Central memory CD8-positive, alpha-beta T cell (primary cell): ENCODE measurements around the gene IRAK3.
A peak's percentile ranks its signal among the peaks of the same experiment; 100 is the strongest.

Experiments used
- ATAC-seq: fragments of 150-1000 bp; cut with Tn5 transposase; replicated peaks from 2 replicates; pipeline ENCODE4 v1.10.0; 2022; ENCODE audit warnings: mild to moderate bottlenecking, moderate FRiP score, moderate number of reproducible peaks; ENCODE audit not compliant: poor library complexity, severe bottlenecking; ENCODE audit errors: extremely low read depth
- DNase-seq, 2 donors: peaks; one replicate each; pipeline ENCODE4 v3.0.0; 2021; ENCODE audit warnings: low spot score in 2 of 2
- H3K27ac Mint-ChIP-seq: one replicate; pipeline ENCODE4 v1.8.0; 2022; ENCODE audit warnings: low read depth, mild to moderate bottlenecking, moderate library complexity, mixed read lengths
- H3K27me3 Mint-ChIP-seq: one replicate; pipeline ENCODE4 v1.8.0; 2022; ENCODE audit warnings: mixed read lengths
- H3K36me3 Mint-ChIP-seq: one replicate; pipeline ENCODE4 v1.8.0; 2022; ENCODE audit warnings: mild to moderate bottlenecking, moderate library complexity, mixed read lengths; ENCODE audit not compliant: insufficient read depth
- H3K4me1 Mint-ChIP-seq: one replicate; pipeline ENCODE4 v1.8.0; 2022; ENCODE audit warnings: mixed read lengths
- H3K4me3 Mint-ChIP-seq: one replicate; pipeline ENCODE4 v1.8.0; 2022; ENCODE audit warnings: mild to moderate bottlenecking, moderate library complexity, mixed read lengths
- H3K9me3 Mint-ChIP-seq: one replicate; pipeline ENCODE4 v1.8.0; 2022; ENCODE audit warnings: mixed read lengths

The IRAK3 gene

DNA sequence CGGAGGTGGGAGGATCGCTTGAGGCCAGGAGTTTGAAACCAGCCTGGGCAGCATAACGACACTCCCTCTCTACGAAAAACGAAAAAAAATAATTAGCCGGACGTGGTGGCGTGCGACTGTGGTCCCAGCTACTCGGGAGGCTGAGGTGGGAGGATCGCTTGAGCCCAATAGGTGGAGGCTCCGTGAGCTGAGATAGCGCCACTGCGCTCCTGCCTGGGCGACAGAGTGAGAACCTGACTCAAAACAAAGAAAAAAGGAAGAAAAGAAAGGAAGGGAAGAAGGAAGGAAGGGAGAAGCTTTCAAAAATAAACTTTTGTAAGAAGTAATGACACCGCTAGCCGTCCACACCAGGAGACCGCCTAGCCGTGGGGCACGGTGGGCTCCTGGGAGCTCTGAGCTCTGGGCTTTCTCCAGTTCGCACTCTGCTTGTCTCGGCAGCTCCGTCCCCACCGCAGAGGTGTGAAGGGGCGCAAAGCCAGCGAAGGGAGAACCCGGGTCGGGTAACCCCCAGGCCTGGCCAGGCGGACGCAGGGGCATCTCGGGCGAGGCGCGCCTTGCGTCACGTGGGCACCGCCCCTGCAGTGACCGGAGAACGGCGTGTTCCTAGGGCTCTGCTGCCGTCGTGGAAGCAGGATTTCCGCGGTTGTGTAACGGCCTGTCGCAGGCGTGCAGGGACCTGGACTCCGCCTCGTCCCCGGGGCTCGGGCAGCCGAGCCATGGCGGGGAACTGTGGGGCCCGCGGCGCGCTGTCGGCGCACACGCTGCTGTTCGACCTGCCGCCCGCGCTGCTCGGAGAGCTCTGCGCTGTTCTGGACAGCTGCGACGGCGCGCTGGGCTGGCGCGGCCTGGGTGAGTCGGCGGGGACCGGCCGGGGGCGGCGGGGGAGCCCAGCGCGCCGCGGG lies at the start of gene IRAK3:
IRAK3 (plus strand) TSS at position 631 of the 902 bp plus-strand sequence; CDS start at position 717, 86 bp downstream.
- peak within 1 kb of the TSS; percentile 47 for H3K4me3 Mint-ChIP-seq
- DNase-seq, result peak in 1 of 2 donors; percentile 11
- peaks cover 3% of the 10 kb centered on the region for H3K36me3 Mint-ChIP-seq
- no peak within 1 kb of the TSS for H3K27ac Mint-ChIP-seq
- peaks cover 78% of the 10 kb centered on the region for H3K27me3 Mint-ChIP-seq
- H3K4me1 Mint-ChIP-seq, result no peaks in the 10 kb centered on the region
- H3K9me3 Mint-ChIP-seq, result peaks cover 6% of the 10 kb centered on the region
- ATAC-seq, result peak; percentile 69

DNA sequence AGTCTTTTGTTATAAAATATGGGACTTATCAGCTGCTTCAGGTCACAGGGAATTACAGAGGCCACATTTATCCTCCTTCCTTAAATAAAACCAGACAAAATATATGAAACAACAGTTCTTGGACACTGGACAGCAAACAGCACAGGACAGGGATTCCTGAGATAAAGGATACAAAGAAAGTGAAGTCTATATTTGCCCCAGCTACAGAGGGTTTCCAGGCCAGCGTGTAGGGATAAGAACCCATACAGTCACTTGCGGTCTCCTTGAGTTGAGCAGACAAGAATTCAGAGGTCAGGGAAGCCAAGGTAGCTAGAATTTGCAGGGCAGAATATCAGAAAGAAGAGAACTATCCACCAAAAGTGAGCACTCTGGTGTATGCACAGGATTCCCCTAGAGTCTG lies 49.7 kb upstream of the IRAK3 start:
- Mint-ChIP-seq H3K36me3 (peaks cover 38% of the 10 kb centered on the region), H3K27ac (no peak overlapping the region), H3K4me3 (no peak overlapping the region), H3K4me1 (peaks cover 6% of the 10 kb centered on the region), H3K27me3 (no peaks in the 10 kb centered on the region), H3K9me3 (peaks cover 11% of the 10 kb centered on the region)
- no peak for ATAC-seq
- DNase-seq, result no peak

- peaks cover 11% of the 10 kb centered on the region for H3K9me3 Mint-ChIP-seq
- H3K4me1 Mint-ChIP-seq, result peaks cover 12% of the 10 kb centered on the region
- no peak overlapping the region for H3K27ac Mint-ChIP-seq
- no peak for DNase-seq
- H3K27me3 Mint-ChIP-seq, result no peaks in the 10 kb centered on the region
- no peak overlapping the region for H3K4me3 Mint-ChIP-seq
- ATAC-seq, result no peak
- H3K36me3 Mint-ChIP-seq, result peaks cover 44% of the 10 kb centered on the region
These were observed 48.3 kb upstream of the IRAK3 start for GRCh38 chr12:66140731-66141130.

DNA sequence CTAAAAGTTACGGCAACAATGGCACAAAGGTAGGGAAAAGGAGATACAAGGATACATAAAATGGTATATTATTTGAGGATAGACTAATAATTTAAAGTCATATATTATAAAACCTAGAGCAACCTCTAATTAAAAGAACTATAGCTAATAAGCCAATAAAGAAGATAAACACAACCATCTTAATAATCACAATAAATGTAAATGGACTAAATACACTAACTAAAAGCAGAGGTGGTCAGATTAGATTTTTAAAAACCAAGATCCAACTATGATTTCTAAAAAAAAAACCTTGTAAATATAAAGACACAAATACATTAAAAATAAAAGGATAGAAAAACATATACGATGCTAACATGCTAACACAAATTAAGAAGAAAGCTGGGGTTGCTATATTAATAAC lies 47.7 kb upstream of the IRAK3 start:
- peaks cover 45% of the 10 kb centered on the region for H3K36me3 Mint-ChIP-seq
- H3K4me3 Mint-ChIP-seq, result no peak overlapping the region
- DNase-seq (no peak), ATAC-seq (no peak)
- peaks cover 11% of the 10 kb centered on the region for H3K9me3 Mint-ChIP-seq
- H3K27ac Mint-ChIP-seq, result no peak overlapping the region
- no peaks in the 10 kb centered on the region for H3K27me3 Mint-ChIP-seq
- peaks cover 18% of the 10 kb centered on the region for H3K4me1 Mint-ChIP-seq

GRCh38 chr12:66142826-66143225 lies 46.2 kb upstream of the IRAK3 start:
- no peak overlapping the region for H3K27ac Mint-ChIP-seq
- ATAC-seq (no peak), DNase-seq (no peak)
- H3K4me3 Mint-ChIP-seq, result no peak overlapping the region
- H3K36me3 Mint-ChIP-seq, result peaks cover 42% of the 10 kb centered on the region
- peaks cover 18% of the 10 kb centered on the region for H3K4me1 Mint-ChIP-seq
- peaks cover 11% of the 10 kb centered on the region for H3K9me3 Mint-ChIP-seq
- no peaks in the 10 kb centered on the region for H3K27me3 Mint-ChIP-seq

- Mint-ChIP-seq H3K4me1 (peaks cover 25% of the 10 kb centered on the region), H3K27ac (peak overlapping the region; percentile 29), H3K9me3 (peaks cover 11% of the 10 kb centered on the region), H3K4me3 (no peak overlapping the region), H3K27me3 (no peaks in the 10 kb centered on the region), H3K36me3 (peaks cover 48% of the 10 kb centered on the region)
- DNase-seq (no peak), ATAC-seq (no peak)
These were observed 45.1 kb upstream of the IRAK3 start for GRCh38 chr12:66143868-66144267.

GRCh38 chr12:66144791-66145754 lies 43.9 kb upstream of the IRAK3 start:
- Mint-ChIP-seq H3K4me1 (peaks cover 20% of the 10 kb centered on the region), H3K27me3 (no peaks in the 10 kb centered on the region), H3K36me3 (peaks cover 53% of the 10 kb centered on the region), H3K27ac (no peak overlapping the region), H3K4me3 (no peak overlapping the region), H3K9me3 (peaks cover 9% of the 10 kb centered on the region)
- DNase-seq (no peak), ATAC-seq (no peak)

- peaks cover 23% of the 10 kb centered on the region for H3K4me1 Mint-ChIP-seq
- ATAC-seq (no peak), DNase-seq (no peak)
- H3K27me3 Mint-ChIP-seq, result no peaks in the 10 kb centered on the region
- H3K36me3 Mint-ChIP-seq, result peaks cover 38% of the 10 kb centered on the region
- no peaks in the 10 kb centered on the region for H3K9me3 Mint-ChIP-seq
- H3K4me3 Mint-ChIP-seq, result no peak overlapping the region
- no peak overlapping the region for H3K27ac Mint-ChIP-seq
These were observed 39.2 kb upstream of the IRAK3 start for GRCh38 chr12:66149702-66150398.

GRCh38 chr12:66152732-66153131 lies 36.3 kb upstream of the IRAK3 start:
- H3K27ac Mint-ChIP-seq, result no peak overlapping the region

GRCh38 chr12:66154776-66155175 lies 34.2 kb upstream of the IRAK3 start:
- no peak for ATAC-seq
- Mint-ChIP-seq H3K9me3 (no peaks in the 10 kb centered on the region), H3K27me3 (no peaks in the 10 kb centered on the region), H3K4me1 (peaks cover 46% of the 10 kb centered on the region), H3K36me3 (peaks cover 16% of the 10 kb centered on the region), H3K4me3 (no peak overlapping the region), H3K27ac (peak overlapping the region; percentile 37)
- no peak for DNase-seq

More at GRCh38 chr12:66152732-66153131, 36.3 kb upstream of the IRAK3 start:
- Mint-ChIP-seq H3K36me3 (peaks cover 28% of the 10 kb centered on the region), H3K4me3 (no peak overlapping the region), H3K27me3 (no peaks in the 10 kb centered on the region), H3K4me1 (peaks cover 42% of the 10 kb centered on the region), H3K9me3 (no peaks in the 10 kb centered on the region)
- DNase-seq, result no peak
- no peak for ATAC-seq

DNA sequence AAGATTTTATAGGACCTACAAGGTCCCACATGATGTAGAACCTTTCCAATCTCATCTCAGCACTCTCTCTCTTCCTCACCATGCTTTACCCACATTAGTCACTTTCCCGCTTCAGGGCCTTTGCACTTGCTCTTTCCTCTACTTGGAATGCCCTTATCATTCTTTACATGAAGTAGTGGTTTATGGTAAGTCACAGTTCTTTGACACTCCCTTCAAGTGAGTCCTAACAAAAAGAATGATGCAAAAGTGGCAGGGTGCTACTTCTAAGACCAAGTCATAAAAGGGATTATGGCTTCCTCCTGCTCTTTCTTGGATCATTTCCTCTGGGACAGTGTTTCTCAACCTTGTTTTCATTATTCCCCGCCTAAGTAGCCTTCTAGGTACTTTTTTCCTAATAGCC lies 32.4 kb upstream of the IRAK3 start:
- no peak for DNase-seq
- Mint-ChIP-seq H3K9me3 (no peaks in the 10 kb centered on the region), H3K4me3 (no peak overlapping the region), H3K27me3 (no peaks in the 10 kb centered on the region), H3K36me3 (peaks cover 7% of the 10 kb centered on the region), H3K27ac (peak overlapping the region; percentile 19), H3K4me1 (peaks cover 51% of the 10 kb centered on the region)
- no peak for ATAC-seq

GRCh38 chr12:66159123-66159522 lies 29.9 kb upstream of the IRAK3 start:
- DNase-seq, result no peak

More at GRCh38 chr12:66159123-66159522, 29.9 kb upstream of the IRAK3 start:
- Mint-ChIP-seq H3K27me3 (no peaks in the 10 kb centered on the region), H3K36me3 (peaks cover 3% of the 10 kb centered on the region), H3K4me3 (no peak overlapping the region), H3K27ac (peak overlapping the region; percentile 45), H3K4me1 (peaks cover 69% of the 10 kb centered on the region), H3K9me3 (no peaks in the 10 kb centered on the region)
- ATAC-seq, result no peak
